HL-60/S4 treated with retinoic acid at 250 ng/mL for 4 days and 3 days (cell line): ENCODE data around the gene PSMB9.
"Not testable (repeated sequence)": the region's sequence is repeated elsewhere in the genome, so short reads cannot be mapped to it uniquely, and the experiment has no call there.

Source experiments
- in situ Hi-C: fragments of 300-500 bp; cut with MboI; formaldehyde crosslinking; loops from 2 replicates; pipeline ENCODE4 v1.7.0; 2022; ENCODE audit warnings: low sequenced_read_pairs

The PSMB9 gene

GRCh38 chr6:32857156-32857891, 3.3 kb downstream of the PSMB9 start:
- in situ Hi-C loops: no loop called here

DNA sequence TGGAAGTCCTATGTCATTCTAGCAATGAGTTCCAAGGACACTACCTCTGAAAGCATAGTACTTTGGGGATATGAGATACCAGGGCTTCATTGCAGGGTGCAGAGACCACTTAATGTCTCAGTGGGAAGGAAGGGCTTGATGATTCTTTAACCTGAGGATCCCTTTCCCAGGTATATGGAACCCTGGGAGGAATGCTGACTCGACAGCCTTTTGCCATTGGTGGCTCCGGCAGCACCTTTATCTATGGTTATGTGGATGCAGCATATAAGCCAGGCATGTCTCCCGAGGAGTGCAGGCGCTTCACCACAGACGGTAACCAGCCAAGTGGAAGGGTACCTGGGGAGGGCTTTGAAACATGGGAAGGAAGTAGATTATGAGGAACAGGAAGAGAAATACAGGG, 4.2 kb downstream of the PSMB9 start:
- in situ Hi-C loops: no loop called here

- in situ Hi-C loops: no loop called here
These were observed 6.7 kb downstream of the PSMB9 start for GRCh38 chr6:32860674-32861073.

DNA sequence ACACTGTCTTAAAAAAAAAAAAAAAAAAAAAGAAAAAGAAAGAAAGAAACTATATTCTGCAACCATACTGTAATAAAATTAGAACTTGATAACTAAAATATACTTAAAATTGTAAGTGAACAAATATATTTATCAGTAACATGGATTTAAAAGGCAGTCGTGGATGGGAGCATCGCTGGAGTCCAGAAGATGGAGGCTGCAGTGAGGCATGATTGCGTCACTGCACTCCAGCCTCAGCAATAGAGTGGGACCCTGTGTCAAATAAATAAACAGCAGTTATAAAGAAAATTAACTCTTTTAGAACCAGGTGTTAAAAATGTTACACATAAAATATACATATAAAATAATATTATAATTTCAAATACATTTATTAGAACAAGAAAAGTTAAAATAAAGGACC, 8.7 kb downstream of the PSMB9 start:
- in situ Hi-C loops: no loop called here

- in situ Hi-C loops: no loop called here
These were observed 11.9 kb downstream of the PSMB9 start for GRCh38 chr6:32865724-32866443.

- in situ Hi-C loops: no loop called here
These were observed 13.1 kb downstream of the PSMB9 start for GRCh38 chr6:32867022-32867477.

DNA sequence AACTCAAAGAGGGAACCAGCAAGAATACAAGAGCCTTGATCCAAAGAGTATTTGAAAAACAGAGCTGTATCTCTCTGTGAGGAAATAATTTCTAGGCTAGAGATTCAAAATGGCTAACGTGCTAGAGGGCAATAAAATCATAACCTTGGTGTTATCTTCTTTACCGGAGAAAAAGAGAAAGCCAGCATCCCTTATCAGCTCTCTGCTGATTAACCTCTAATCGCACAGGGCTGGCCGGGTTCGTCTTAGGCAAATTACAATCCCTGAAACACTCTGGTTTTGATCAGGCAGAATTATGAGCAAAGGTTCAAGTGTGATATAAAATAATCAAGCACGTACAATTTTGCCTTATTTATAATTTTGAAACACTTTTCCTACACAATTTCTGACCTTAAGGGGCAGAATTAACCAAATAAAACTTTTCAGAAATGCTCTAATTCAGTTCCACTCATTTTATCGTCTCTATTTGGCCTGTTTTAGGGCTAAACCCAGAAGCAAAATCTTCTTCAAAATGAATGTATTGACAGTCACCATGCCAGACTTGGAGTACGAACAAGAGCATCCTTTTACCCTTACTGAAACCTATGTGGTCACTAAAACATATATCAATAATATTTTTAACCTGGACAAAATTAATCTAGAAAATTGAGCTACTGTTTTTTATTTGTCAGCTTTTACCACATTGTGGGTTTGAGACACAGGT, 13.7 kb downstream of the PSMB9 start:
- in situ Hi-C loops: no loop called here

GRCh38 chr6:32868257-32868788, 14.3 kb downstream of the PSMB9 start:
- in situ Hi-C loops: no loop called here

DNA sequence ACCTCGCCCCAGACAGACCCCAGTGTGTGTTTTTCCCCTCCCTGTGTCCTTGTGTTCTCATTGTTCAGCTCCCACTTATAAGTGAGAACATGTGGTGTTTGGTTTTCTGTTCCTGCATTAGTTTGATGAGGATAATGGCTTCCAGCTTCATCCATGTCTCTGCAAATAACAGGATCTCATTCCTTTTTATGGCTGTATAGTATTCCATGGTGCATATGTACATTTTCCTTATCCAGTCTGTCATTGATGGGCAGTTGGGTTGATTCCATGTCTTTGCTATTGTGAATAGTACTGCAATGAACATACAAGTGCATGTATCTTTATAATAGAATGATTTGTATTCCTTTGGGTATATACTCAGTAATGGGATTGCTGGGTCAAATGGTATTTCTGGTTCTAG, 20.0 kb downstream of the PSMB9 start:
- in situ Hi-C loops: not testable (repeated sequence)

DNA sequence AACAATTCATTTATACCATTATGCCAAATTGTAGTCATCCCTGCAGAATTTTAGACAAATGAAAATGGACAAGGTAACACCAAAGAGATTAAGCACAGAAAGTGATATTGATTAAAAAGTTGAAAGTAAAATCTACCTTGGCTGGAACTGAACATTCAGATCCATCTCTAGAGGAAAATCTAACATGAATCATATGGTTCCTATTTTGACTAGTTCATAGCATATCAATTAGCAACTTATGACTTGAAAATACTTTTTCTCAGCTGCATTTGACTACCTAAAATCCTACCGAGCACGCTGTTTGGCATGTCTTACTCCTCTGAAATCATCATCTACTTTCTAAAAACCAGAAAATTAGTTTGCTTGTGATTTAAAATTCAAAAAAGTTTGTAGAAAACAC, 22.6 kb downstream of the PSMB9 start:
- in situ Hi-C loops: loop anchor here (25.0 kb wide), 1 partner anchor 111 kb away; no protein-coding TSS in a partner anchor

- in situ Hi-C loops: loop anchor here (25.0 kb wide), 1 partner anchor 108 kb away; no protein-coding TSS in a partner anchor
These were observed 25.7 kb downstream of the PSMB9 start for GRCh38 chr6:32879691-32880090.

DNA sequence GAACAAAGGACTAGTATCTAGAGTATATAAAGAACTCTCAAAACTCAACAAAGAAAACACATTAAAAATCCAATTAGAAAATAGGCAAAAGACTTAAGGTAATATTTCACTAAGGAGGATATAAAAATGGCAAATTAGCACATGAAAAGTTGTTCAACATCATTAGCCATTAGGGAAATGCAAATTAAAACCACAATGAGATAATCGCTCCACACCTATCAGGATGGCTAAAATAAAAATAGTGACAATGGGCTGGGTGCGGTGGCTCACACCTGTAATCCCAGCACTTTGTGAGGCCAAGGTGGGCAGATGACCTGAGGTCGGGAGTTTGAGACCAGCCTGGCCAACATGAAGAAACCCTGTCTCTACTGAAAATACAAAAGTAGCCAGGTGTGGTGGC, 27.0 kb downstream of the PSMB9 start:
- in situ Hi-C loops: loop anchor here (25.0 kb wide), 1 partner anchor 106 kb away; no protein-coding TSS in a partner anchor

- in situ Hi-C loops: loop anchor here (25.0 kb wide), 1 partner anchor 104 kb away; no protein-coding TSS in a partner anchor
These were observed 28.9 kb downstream of the PSMB9 start for GRCh38 chr6:32882879-32883250.

DNA sequence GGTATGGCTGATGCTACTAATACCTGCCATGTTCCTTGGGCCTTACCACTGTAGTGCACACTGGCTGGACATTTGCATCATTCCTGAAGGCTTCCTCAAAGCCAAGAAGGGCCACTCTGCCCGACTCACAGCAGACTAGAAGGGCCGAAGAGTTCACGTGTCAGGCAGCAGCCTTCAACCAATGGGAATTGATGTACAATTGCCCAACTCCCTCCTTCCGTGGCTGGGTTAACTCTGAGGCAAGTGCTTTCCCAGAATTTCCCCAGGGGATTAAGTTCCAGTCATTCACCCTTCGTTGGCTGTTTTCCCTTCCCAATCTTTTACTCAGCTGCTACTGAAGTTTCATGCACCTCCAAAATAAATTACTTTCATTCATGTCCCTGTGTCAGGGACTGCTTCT, 29.8 kb downstream of the PSMB9 start:
- in situ Hi-C loops: loop anchor here (25.0 kb wide), 1 partner anchor 104 kb away; no protein-coding TSS in a partner anchor

GRCh38 chr6:32885698-32886286, 31.8 kb downstream of the PSMB9 start:
- in situ Hi-C loops: loop anchor here (25.0 kb wide), 1 partner anchor 102 kb away; no protein-coding TSS in a partner anchor

DNA sequence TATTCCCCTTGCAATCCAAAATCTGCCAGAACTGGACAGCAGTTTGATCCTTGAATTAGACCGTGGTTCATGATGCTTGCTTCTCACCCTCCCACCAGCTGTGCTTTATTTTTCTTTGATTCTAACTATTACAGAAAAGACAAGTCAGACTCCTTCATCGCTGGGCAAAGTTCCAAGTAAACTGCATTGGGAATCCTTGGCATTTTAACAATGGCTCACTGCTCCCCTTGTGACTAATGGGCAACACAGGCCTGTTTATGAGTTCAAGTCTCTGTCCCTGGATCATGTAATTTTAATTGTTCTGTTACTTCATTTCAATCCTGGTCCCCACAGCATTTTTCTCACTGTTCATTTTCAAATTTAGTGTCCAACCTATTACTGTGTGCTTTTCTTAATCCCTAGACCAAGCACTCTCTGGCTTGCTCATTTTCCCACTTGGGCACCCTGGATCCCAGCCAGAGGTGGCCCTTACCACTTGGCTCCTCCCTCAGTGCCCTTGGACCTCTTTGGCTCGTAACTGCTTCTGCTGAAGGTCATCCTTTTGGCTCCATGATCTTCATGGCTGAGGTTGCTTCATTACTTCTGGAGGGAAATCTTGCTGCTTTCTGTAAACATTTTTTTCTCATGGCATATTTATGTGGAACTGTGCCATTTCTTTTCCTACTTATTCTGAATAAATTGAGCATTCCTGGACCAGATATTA, 32.8 kb downstream of the PSMB9 start:
- in situ Hi-C loops: loop anchor here (25.0 kb wide), 1 partner anchor 100 kb away; no protein-coding TSS in a partner anchor

DNA sequence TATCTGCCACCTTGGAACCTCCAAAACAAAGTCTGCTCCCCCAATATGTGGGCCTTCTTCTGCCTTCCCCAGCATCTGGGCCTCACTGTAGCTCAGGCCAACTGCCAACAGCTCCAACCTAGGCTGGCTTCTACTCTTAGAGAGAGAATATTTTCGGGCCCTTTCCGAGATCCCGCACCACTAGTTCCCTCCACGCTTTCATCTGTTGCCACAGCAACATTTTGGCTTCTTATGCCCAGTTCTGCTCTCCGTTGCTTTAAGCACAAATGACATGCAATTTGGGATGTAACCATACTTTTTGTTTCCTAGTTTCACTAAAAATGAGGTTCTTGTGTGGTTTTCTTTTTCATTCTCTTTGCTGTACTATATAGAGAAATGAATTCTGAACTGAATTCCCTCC, 33.6 kb downstream of the PSMB9 start:
- in situ Hi-C loops: loop anchor here (25.0 kb wide), 1 partner anchor 100 kb away; no protein-coding TSS in a partner anchor

GRCh38 chr6:32888576-32888975, 34.6 kb downstream of the PSMB9 start:
- in situ Hi-C loops: loop anchor here (25.0 kb wide), 1 partner anchor 99 kb away; no protein-coding TSS in a partner anchor

DNA sequence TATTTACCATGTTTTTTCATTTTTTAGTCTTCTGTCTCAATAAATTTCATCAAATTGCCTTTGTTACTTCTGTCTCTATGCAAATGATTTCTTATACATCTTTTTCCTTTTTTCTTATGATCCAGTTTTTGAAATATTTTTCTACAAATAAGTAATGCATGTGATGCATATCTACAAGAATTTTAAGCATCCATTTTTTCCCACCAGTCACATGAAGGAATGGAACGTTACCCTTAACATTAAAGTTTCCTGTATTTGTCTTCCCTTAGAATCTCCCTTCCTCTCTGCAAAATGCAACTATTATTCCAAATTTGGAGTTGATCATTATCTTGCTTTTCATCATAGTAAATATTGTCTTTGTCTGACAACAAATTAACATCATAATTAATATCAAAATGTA, 35.5 kb downstream of the PSMB9 start:
- in situ Hi-C loops: loop anchor here (25.0 kb wide), 1 partner anchor 98 kb away; no protein-coding TSS in a partner anchor

GRCh38 chr6:32890831-32891230, 36.8 kb downstream of the PSMB9 start:
- in situ Hi-C loops: loop anchor here (25.0 kb wide), 1 partner anchor 96 kb away; no protein-coding TSS in a partner anchor
